Liver (tissue), 9 donors: ENCODE measurements around the gene THBD. TPM values are rescaled to one million over a fixed set of nuclear protein-coding genes. Genes with fewer than 3 reads are reported as not detected.
A peak's percentile ranks its signal among the peaks of the same experiment; 100 is the strongest.

Experiments used
- DNase-seq: peaks from one replicate; pipeline ENCODE4 v3.0.0-alpha.2; 2017; ENCODE audit warnings: low spot score
- H3K27ac ChIP-seq, 2 donors: one replicate each; pipeline ENCODE4 v1.7.0; 2013; ENCODE audit warnings: inconsistent platforms in 2 of 2, low read length in 2 of 2, control low read depth in 1 of 2, low read depth in 1 of 2, mild to moderate bottlenecking in 1 of 2
- H3K27me3 ChIP-seq, 4 donors: one replicate each; pipeline versions ENCODE4 v1.6.1 to v1.7.0; 2013; ENCODE audit warnings: low read length in 3 of 4, inconsistent platforms in 1 of 4, mild to moderate bottlenecking in 1 of 4, moderate library complexity in 1 of 4; ENCODE audit not compliant: control insufficient read depth in 4 of 4, insufficient read depth in 4 of 4
- H3K36me3 ChIP-seq, 4 donors: one replicate each; pipeline versions ENCODE4 v1.6.1 to v1.7.0; 2013; ENCODE audit warnings: low read length in 3 of 4, mild to moderate bottlenecking in 3 of 4, low read depth in 1 of 4, moderate library complexity in 1 of 4; ENCODE audit not compliant: control insufficient read depth in 4 of 4, insufficient read depth in 3 of 4
- H3K4me1 ChIP-seq, 4 donors: one replicate each; pipeline versions ENCODE4 v1.6.1 to v1.7.0; 2013; ENCODE audit warnings: low read length in 3 of 4, mild to moderate bottlenecking in 3 of 4, moderate library complexity in 1 of 4; ENCODE audit not compliant: control insufficient read depth in 4 of 4, insufficient read depth in 4 of 4
- H3K4me3 ChIP-seq, 3 donors: one replicate each; pipeline versions ENCODE4 v1.6.1 to v1.7.0; 2013; ENCODE audit warnings: low read length in 3 of 3, control low read depth in 1 of 3, low read depth in 1 of 3, mild to moderate bottlenecking in 1 of 3
- H3K9ac ChIP-seq, 2 donors: one replicate each; pipeline ENCODE4 v1.7.0; 2013; ENCODE audit warnings: low read length in 2 of 2, mild to moderate bottlenecking in 2 of 2, moderate library complexity in 2 of 2, control low read depth in 1 of 2, low read depth in 1 of 2
- H3K9me3 ChIP-seq, 4 donors: one replicate each; pipeline versions ENCODE4 v1.6.1 to v1.7.0; 2013; ENCODE audit warnings: low read length in 3 of 4; ENCODE audit not compliant: control insufficient read depth in 4 of 4
- ATF3 ChIP-seq: IDR thresholded peaks from 2 replicates; pipeline ENCODE4 v1.6.1; 2016; ENCODE audit warnings: antibody characterized with exemption
- CTCF ChIP-seq: fragments of 150-350 bp; IDR thresholded peaks from 2 replicates; pipeline ENCODE4 v1.5.1; 2017; ENCODE audit warnings: improper control_type of control experiment, low read depth, low read length; ENCODE audit not compliant: missing input control
- FOXA2 ChIP-seq: IDR thresholded peaks from 2 replicates; pipeline ENCODE4 v1.6.1; 2016; ENCODE audit warnings: antibody characterized with exemption
- HNF4A ChIP-seq, 2 donors: conservative IDR thresholded peaks; 2 replicates each; pipeline ENCODE4 v1.6.1; 2016; ENCODE audit warnings: antibody characterized with exemption in 2 of 2, mild to moderate bottlenecking in 2 of 2
- NR2F2 ChIP-seq: IDR thresholded peaks from 2 replicates; pipeline ENCODE4 v1.6.1; 2016; ENCODE audit warnings: antibody characterized with exemption
- RAD21 ChIP-seq, 2 donors: IDR thresholded peaks; 2 replicates each; pipeline ENCODE4 v1.6.1; 2016; ENCODE audit warnings: antibody characterized with exemption in 2 of 2, mild to moderate bottlenecking in 2 of 2
- REST ChIP-seq: IDR thresholded peaks from 2 replicates; pipeline ENCODE4 v1.6.1; 2016; ENCODE audit warnings: antibody characterized with exemption, mild to moderate bottlenecking
- SP1 ChIP-seq: IDR thresholded peaks from 2 replicates; pipeline ENCODE4 v1.6.1; 2018; ENCODE audit warnings: antibody characterized with exemption, mild to moderate bottlenecking
- YY1 ChIP-seq: IDR thresholded peaks from 2 replicates; pipeline ENCODE4 v1.6.1; 2016; ENCODE audit warnings: antibody characterized with exemption, mild to moderate bottlenecking
- ZBTB33 ChIP-seq: IDR thresholded peaks from 2 replicates; pipeline ENCODE4 v1.6.1; 2016; ENCODE audit warnings: antibody characterized with exemption
- WGBS: extraction: QIAGEN DNeasy Blood & Tissue Kit; methylation state at CpG from one replicate; pipeline ENCODE4 v1.1.7; 2013; 5-methylcytosine and 5-hydroxymethylcytosine counted together
- polyA plus RNA-seq, 2 donors: library from polyadenylated mRNA; stranded (reverse) in 1 of 2; unstranded in 1 of 2; fragments of 200-250 nt in 1 of 2; fragments of >200 nt in 1 of 2; fragmentation: Nextera tagmentation in 1 of 2; extraction: Ambion mirVana in 1 of 2; gene quantifications; one replicate each; pipeline versions ENCODE4 v1.2.1 to v1.2.3, GENCODE V29; 2013 to 2015
- total RNA-seq, 2 donors: library from RNA; depleted of rRNA; stranded (reverse); fragments of >200 nt; gene quantifications; one replicate each; pipeline ENCODE4 v1.2.3, GENCODE V29; 2014
- donor health status: healthy.
- donor health status: healthy.
- donor health status: healthy.
- donor health status: healthy.
- donor health status: healthy.

THBD gene
- total RNA-seq, result 1 to 10 TPM; 1.4 to 6.6 TPM
- 1 to 10 TPM; 2.9 to 3.2 TPM for polyA plus RNA-seq

GRCh38 chr20:23049201-23050075 is at the start of gene THBD:
THBD (minus strand) TSS chr20:23049672; CDS start chr20:23049504, 168 bp downstream.
- TF ChIP-seq REST (no peak), RAD21 (IDR thresholded peaks at IDR 0.05) (no peak), NR2F2 (peak; percentile 25)
- Histone ChIP-seq H3K9ac (peak within 1 kb of the TSS in 1 of 2 donors; percentile 14), H3K27ac (peak within 1 kb of the TSS; percentile 67 to 81), H3K4me3 (peak within 1 kb of the TSS; percentile 30 to 57 (median 50)), H3K9me3 (no peaks in the 10 kb centered on the region), H3K36me3 (no peaks in the 10 kb centered on the region), H3K4me1 (peaks cover 4 to 33% (median 6%) of the 10 kb centered on the region in 4 donors), H3K27me3 (peaks cover 0 to 12% (median 2%) of the 10 kb centered on the region in 4 donors)
- WGBS, result 1% methylated on average over 79 of the region's 79 CpGs
- peak; percentile 39 for DNase-seq

GRCh38 chr20:23097636-23098580 is 48.4 kb upstream of the THBD start:
- 87% methylated on average over 16 of the region's 16 CpGs for WGBS
- Histone ChIP-seq H3K9me3 (no peaks in the 10 kb centered on the region), H3K27ac (no peak overlapping the region), H3K4me3 (no peak overlapping the region), H3K4me1 (no peaks in the 10 kb centered on the region), H3K27me3 (no peaks in the 10 kb centered on the region), H3K9ac (no peak overlapping the region), H3K36me3 (no peaks in the 10 kb centered on the region)
- TF ChIP-seq ZBTB33, result no peak
- TF ChIP-seq REST, result no peak
- TF ChIP-seq HNF4A (conservative IDR thresholded peaks at IDR 0.05), result no peak
- TF ChIP-seq CTCF, result no peak
- no peak for TF ChIP-seq SP1
- no peak for TF ChIP-seq NR2F2
- TF ChIP-seq ATF3, result no peak
- TF ChIP-seq YY1, result no peak
- no peak for TF ChIP-seq FOXA2
- DNase-seq, result no peak
